ENCODE measurements around the gene PUDP.
A peak's percentile ranks its signal among the peaks of the same experiment; 100 is the strongest.

PUDP gene

DNA sequence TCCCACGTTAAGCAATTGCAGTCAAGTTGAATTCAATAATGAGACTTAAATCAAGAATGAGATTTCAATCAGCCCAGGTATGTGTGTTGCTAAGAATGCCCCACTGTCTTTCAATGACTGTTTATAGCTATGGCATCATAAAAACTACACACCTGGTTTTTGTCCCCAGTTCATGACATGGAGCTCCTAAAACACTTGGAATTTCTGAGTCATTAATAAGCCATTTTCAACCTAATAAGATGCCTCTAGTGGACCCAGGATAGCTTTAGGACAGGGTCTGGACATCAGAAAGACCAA is 73.1 kb downstream of the PUDP start:
- TF ChIP-seq, protein P1, sequence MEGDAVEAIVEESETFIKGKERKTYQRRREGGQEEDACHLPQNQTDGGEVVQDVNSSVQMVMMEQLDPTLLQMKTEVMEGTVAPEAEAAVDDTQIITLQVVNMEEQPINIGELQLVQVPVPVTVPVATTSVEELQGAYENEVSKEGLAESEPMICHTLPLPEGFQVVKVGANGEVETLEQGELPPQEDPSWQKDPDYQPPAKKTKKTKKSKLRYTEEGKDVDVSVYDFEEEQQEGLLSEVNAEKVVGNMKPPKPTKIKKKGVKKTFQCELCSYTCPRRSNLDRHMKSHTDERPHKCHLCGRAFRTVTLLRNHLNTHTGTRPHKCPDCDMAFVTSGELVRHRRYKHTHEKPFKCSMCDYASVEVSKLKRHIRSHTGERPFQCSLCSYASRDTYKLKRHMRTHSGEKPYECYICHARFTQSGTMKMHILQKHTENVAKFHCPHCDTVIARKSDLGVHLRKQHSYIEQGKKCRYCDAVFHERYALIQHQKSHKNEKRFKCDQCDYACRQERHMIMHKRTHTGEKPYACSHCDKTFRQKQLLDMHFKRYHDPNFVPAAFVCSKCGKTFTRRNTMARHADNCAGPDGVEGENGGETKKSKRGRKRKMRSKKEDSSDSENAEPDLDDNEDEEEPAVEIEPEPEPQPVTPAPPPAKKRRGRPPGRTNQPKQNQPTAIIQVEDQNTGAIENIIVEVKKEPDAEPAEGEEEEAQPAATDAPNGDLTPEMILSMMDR (conservative IDR thresholded peaks at IDR 0.05; ENCODE audit: low read length): no peak
- no peak overlapping the region for H3K4me3 ChIP-seq (ENCODE audit: low read length)
- DNase-seq (ENCODE audit: low read depth): no peak

DNA sequence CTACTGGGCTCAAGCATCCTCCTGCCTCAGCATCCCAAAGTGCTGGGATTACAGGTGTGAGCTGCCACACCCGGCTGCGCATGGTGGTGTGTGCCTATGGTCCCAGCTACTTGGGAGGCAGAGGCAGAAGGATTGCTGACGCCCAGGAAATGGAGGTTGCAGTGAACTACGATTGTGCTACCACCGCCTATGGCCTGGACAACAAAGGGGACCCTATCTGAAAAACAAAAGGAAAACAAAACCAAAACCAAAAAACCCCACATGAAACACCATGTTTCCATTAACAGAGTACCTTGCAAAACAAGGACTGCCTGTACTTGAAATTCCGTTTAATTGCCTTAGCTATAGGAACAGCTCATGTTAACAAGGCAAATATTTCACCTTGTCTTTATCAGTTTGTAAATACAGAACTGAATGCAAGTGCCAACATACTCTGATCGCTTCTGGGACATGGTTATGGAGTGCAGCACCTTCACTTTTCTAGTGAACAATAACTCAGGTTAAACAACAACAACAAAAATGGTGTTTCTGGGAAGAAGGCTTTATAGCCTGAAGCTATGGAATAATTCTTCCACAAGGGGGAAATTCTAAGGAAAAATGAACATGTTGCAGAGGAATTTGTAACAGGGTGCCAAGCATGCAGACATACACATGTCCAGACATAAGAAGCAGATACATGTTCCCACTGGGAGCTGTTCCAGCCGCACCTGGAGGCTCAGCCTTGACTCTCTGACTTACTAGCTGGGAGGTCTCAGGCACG is 73.6 kb downstream of the PUDP start:
- no peak for DNase-seq (ENCODE audit: low read depth)

DNA sequence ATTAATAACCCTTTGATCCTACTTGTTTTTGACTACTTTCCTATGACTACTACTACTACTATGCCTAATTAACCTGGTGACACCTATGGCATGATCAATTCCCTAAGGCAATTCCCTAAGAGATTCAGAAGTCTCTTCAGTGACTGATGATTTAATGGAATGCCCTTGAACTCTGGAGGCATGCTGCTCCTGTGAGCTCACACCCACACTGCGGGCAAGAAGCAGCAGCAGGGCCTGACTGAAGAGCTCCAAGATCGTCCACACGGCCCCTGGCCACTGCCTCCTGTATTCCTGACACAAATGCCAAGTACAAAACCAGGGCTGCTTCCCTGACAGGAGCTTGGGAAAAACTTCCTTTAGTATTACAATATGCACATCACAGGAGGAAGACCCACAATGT is 74.6 kb downstream of the PUDP start:
- H3K4me3 ChIP-seq (ENCODE audit: low read length): no peak overlapping the region
- TF ChIP-seq, protein P1 (conservative IDR thresholded peaks at IDR 0.05; ENCODE audit: low read length): no peak
- no peak for DNase-seq (ENCODE audit: low read depth)

More for the DNA sequence above, 73.6 kb downstream of the PUDP start:
- TF ChIP-seq, protein P1 (conservative IDR thresholded peaks at IDR 0.05; ENCODE audit: low read length): no peak
- H3K4me3 ChIP-seq (ENCODE audit: low read length): no peak overlapping the region

DNA sequence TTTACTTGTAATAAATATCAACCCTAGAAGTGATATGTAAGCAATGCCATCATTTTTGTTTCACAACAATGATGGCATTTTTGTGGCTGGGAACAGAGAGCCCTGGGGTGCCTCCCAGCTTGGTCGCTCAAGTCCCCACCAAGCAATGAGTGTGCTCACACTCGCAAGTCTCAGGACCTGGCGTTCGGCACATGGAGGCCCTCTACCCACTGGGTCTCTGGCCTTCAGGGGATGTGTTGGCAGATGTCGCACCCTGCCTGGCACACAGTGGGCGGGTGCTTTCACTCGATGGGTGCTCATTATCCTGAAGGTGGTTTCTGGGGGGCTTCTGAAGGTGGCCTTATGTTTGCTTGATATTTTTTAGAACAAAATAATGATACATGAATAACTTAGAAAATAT is 75.1 kb downstream of the PUDP start:
- TF ChIP-seq, protein P1 (conservative IDR thresholded peaks at IDR 0.05; ENCODE audit: low read length): no peak
- no peak overlapping the region for H3K4me3 ChIP-seq (ENCODE audit: low read length)
- DNase-seq (ENCODE audit: low read depth): no peak

DNA sequence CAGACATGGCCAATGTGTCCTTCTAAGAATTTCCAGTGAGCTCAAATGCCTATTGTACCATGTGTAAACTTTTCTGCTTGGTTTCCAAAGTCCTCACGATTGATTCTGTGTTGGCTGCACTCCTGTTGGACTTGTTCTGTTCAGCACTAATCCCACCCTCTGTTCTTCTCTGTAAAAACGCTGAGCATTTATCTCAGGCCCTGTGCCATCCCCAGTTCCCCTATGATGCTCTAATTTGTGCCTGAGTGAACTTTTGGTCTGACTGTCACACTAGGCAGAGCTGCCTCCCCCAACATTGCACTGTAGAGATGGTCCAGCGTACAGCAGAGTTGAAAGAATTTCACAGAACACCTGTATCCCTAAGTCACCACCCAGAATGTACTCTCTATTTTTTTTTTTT is 76.6 kb downstream of the PUDP start:
- H3K4me3 ChIP-seq (ENCODE audit: low read length): no peak overlapping the region
- DNase-seq (ENCODE audit: low read depth): no peak
- TF ChIP-seq, protein P1 (conservative IDR thresholded peaks at IDR 0.05; ENCODE audit: low read length): no peak

DNA sequence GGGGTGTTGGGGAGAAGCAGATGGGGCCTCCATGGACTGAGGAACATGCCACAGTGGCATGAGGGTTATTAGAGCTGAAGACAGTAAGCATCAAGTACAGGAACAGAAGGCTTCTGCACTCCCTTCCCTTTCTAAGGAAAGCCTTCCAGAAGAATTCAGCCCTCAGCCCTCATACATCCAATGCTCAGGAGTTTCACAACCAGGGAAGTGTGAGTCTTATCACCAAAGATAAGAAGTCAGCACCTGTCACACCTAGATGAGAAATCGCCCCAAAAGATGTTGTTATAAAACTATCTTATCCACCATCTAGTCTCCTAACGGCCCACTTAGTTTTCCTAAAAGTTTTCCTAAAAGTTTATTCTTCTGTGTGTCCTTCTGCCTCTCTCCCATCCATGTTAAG is 78.4 kb downstream of the PUDP start:
- H3K4me3 ChIP-seq (ENCODE audit: low read length): no peak overlapping the region
- TF ChIP-seq, protein P1 (conservative IDR thresholded peaks at IDR 0.05; ENCODE audit: low read length): no peak
- no peak for DNase-seq (ENCODE audit: low read depth)

DNA sequence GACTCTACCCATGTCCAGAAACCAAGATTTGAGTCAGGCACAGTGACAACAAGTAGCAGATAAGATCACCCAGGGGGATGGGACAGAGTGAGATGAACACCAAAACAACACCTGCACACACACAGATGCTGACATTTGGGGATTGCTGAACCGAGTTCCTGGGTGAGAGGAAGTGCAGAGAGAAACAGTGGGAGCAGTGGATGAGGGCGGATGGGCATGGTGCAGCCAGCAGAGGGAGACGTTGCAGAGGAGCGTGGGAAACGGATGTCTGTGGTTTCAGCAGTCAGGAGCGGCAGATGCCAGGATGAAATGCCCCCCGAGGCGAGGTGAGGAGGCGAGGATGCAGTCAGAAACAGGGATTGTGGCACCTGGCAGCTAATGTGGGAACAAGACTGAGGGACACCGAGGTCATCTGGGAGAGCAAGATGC is 79.0 kb downstream of the PUDP start:
- TF ChIP-seq, protein P1 (conservative IDR thresholded peaks at IDR 0.05; ENCODE audit: low read length): peak; percentile 19
- H3K4me3 ChIP-seq (ENCODE audit: low read length): no peak overlapping the region
- no peak for DNase-seq (ENCODE audit: low read depth)

All from AG10803 (cell line).